ENCODE data around the gene ADAMTS2. TPM values are rescaled to one million over a fixed set of nuclear protein-coding genes. Genes with fewer than 3 reads are reported as not detected.

The ADAMTS2 gene
- total RNA-seq, 1 donor from 2014 or later = 18.8 TPM

DNA sequence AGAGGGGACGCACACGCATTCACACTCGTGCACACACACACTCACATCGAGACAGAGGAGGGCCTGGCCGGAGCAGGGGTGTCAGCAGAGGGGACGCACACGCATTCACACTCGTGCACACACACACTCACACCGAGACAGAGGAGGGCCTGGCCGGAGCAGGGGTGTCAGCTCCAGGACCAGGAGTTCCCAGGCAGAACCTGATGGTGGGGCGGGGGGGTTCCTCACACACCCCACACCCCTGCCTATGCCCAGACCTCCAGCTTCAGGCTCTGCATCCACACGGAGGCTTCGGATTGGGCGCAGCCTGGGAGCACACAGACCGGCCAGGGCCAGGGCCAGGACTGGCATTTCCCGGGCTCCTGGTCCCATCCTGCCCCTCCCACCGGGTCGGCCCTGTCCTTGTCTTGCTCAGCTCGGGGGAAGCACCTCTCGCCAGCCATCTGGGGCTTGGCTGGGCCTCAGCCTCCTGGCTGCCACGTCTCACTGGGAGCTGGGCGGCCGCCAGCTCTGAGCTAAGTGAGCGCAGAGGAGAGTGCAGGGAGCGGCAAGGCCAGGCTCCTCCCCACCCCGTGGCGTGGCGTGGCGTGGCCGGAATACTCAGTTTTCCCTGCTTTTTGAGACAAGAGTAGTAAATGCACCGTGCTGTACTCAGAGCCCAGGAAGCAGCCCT lies 31.3 kb downstream of the ADAMTS2 start:
- DNase-seq (ENCODE audit: low read depth) (peak; percentile 89), FAIRE-seq (no peak)
- no peaks in the 10 kb centered on the region for H3K27me3 ChIP-seq (ENCODE audit: insufficient read depth, low read length)
- H3K4me2 ChIP-seq (ENCODE audit: low read length) = peak overlapping the region; percentile 29
- TF ChIP-seq, protein P1, sequence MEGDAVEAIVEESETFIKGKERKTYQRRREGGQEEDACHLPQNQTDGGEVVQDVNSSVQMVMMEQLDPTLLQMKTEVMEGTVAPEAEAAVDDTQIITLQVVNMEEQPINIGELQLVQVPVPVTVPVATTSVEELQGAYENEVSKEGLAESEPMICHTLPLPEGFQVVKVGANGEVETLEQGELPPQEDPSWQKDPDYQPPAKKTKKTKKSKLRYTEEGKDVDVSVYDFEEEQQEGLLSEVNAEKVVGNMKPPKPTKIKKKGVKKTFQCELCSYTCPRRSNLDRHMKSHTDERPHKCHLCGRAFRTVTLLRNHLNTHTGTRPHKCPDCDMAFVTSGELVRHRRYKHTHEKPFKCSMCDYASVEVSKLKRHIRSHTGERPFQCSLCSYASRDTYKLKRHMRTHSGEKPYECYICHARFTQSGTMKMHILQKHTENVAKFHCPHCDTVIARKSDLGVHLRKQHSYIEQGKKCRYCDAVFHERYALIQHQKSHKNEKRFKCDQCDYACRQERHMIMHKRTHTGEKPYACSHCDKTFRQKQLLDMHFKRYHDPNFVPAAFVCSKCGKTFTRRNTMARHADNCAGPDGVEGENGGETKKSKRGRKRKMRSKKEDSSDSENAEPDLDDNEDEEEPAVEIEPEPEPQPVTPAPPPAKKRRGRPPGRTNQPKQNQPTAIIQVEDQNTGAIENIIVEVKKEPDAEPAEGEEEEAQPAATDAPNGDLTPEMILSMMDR (IDR thresholded peaks at IDR 0.05; ENCODE audit: insufficient read depth, low read depth, low read length) = no peak
- TF ChIP-seq EZH2 (IDR thresholded peaks at IDR 0.05; ENCODE audit: insufficient read depth, low read length) = no peak
- no peak overlapping the region for H3K4me3 ChIP-seq (ENCODE audit: insufficient read depth, low read depth, low read length)
- Mint-ChIP-seq H3K27me3 (ENCODE audit: low read depth, unreplicated experiment) (peaks cover 14% of the 10 kb centered on the region), H3K4me3 (ENCODE audit: unreplicated experiment) (no peak overlapping the region), H3K27ac (ENCODE audit: unreplicated experiment) (no peak overlapping the region), H3K36me3 (ENCODE audit: low read depth, unreplicated experiment) (peaks cover 6% of the 10 kb centered on the region), H3K9me3 (ENCODE audit: unreplicated experiment) (peaks cover 19% of the 10 kb centered on the region), H3K4me1 (ENCODE audit: low read depth, unreplicated experiment) (no peaks in the 10 kb centered on the region)
- H4K20me1 ChIP-seq (ENCODE audit: insufficient read depth, low read length) = no peaks in the 10 kb centered on the region
- no peaks in the 10 kb centered on the region for H3K79me2 ChIP-seq (ENCODE audit: insufficient read depth, low read length)
- no peaks in the 10 kb centered on the region for H3K4me1 ChIP-seq (ENCODE audit: insufficient read depth, low read length)
- H3K27ac ChIP-seq (ENCODE audit: low read depth, low read length) = no peak overlapping the region
- peak overlapping the region; percentile 43 for H3K9ac ChIP-seq (ENCODE audit: low read length)
- peak overlapping the region; percentile 71 for H2AFZ ChIP-seq (ENCODE audit: low read depth, low read length)
- H3K36me3 ChIP-seq (ENCODE audit: insufficient read depth, low read length) = no peaks in the 10 kb centered on the region
- no peaks in the 10 kb centered on the region for H3K9me3 ChIP-seq (ENCODE audit: insufficient read depth, low read depth, low read length)

DNA sequence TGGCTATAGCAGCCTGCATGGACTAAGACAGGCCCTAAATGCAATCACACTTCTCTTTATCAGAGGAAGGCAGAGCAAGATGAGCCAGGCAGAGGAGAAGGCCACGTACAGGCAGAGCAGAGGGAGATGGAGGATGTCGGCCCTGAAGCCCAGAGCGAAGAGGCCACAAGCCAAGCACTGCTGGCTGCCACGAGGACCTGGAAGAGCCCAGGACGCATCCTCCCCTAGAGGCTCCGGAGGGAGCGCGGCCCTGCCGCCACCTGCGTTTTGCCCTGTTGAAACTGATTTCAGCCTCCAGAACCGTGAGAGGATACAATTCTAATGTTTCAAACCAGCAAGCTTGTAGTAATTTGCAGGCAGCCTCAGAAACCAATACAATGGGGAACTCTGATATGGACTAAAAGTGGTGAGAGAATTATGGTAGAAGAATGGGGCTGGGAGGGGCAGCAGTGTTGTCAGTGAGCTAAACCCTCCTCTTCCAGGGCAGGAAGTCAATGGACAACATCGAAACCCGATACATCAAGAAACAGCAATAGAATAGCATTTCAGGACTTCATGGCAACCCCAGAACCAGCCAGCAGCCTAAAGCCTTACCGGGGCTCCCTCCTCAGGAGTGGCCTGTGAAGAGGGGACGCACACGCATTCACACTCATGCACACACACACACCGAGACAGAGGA lies 32.6 kb downstream of the ADAMTS2 start:
- no peaks in the 10 kb centered on the region for H4K20me1 ChIP-seq (ENCODE audit: insufficient read depth, low read length)
- Mint-ChIP-seq H3K4me1 (ENCODE audit: low read depth, unreplicated experiment) (no peaks in the 10 kb centered on the region), H3K27me3 (ENCODE audit: low read depth, unreplicated experiment) (peaks cover 7% of the 10 kb centered on the region), H3K9me3 (ENCODE audit: unreplicated experiment) (peaks cover 19% of the 10 kb centered on the region), H3K27ac (ENCODE audit: unreplicated experiment) (no peak overlapping the region), H3K4me3 (ENCODE audit: unreplicated experiment) (no peak overlapping the region), H3K36me3 (ENCODE audit: low read depth, unreplicated experiment) (peaks cover 6% of the 10 kb centered on the region)
- no peaks in the 10 kb centered on the region for H3K79me2 ChIP-seq (ENCODE audit: insufficient read depth, low read length)
- H3K9ac ChIP-seq (ENCODE audit: low read length) = no peak overlapping the region
- DNase-seq (ENCODE audit: low read depth) = no peak
- H3K4me1 ChIP-seq (ENCODE audit: insufficient read depth, low read length) = no peaks in the 10 kb centered on the region
- no peaks in the 10 kb centered on the region for H3K9me3 ChIP-seq (ENCODE audit: insufficient read depth, low read depth, low read length)
- H3K27ac ChIP-seq (ENCODE audit: low read depth, low read length) = no peak overlapping the region
- no peaks in the 10 kb centered on the region for H3K36me3 ChIP-seq (ENCODE audit: insufficient read depth, low read length)
- TF ChIP-seq, protein P1 (IDR thresholded peaks at IDR 0.05; ENCODE audit: insufficient read depth, low read depth, low read length) = no peak
- no peak for TF ChIP-seq EZH2 (IDR thresholded peaks at IDR 0.05; ENCODE audit: insufficient read depth, low read length)
- FAIRE-seq = no peak
- no peak overlapping the region for H3K4me2 ChIP-seq (ENCODE audit: low read length)
- no peaks in the 10 kb centered on the region for H3K27me3 ChIP-seq (ENCODE audit: insufficient read depth, low read length)
- H2AFZ ChIP-seq (ENCODE audit: low read depth, low read length) = no peak overlapping the region
- no peak overlapping the region for H3K4me3 ChIP-seq (ENCODE audit: insufficient read depth, low read depth, low read length)

DNA sequence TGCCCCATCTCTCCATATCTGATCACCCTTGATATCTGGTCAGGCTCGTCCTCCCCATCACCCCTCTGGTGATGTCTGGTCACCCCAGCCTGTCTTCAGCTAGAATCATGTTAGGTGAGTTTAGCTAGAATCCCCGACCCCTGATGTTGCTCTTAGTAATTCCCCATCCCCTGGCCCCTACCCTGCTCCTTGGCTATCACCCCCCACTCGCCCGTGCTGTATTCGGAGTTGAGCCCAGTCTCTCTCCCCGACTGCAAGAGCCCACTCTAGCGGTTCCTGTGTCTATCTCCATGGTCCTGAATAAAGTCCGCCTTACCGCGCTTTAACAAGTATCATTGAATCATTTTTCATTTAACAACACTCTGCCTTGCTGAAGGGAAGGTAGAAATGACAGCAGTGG lies 33.7 kb downstream of the ADAMTS2 start:
- no peaks in the 10 kb centered on the region for H3K9me3 ChIP-seq (ENCODE audit: insufficient read depth, low read depth, low read length)
- H3K27me3 Mint-ChIP-seq (ENCODE audit: low read depth, unreplicated experiment) = peaks cover 7% of the 10 kb centered on the region
- H3K27me3 ChIP-seq (ENCODE audit: insufficient read depth, low read length) = no peaks in the 10 kb centered on the region
- no peak overlapping the region for H3K4me3 Mint-ChIP-seq (ENCODE audit: unreplicated experiment)
- H4K20me1 ChIP-seq (ENCODE audit: insufficient read depth, low read length) = no peaks in the 10 kb centered on the region
- no peaks in the 10 kb centered on the region for H3K36me3 ChIP-seq (ENCODE audit: insufficient read depth, low read length)
- no peak overlapping the region for H3K27ac Mint-ChIP-seq (ENCODE audit: unreplicated experiment)
- no peaks in the 10 kb centered on the region for H3K4me1 Mint-ChIP-seq (ENCODE audit: low read depth, unreplicated experiment)
- TF ChIP-seq, protein P1 (IDR thresholded peaks at IDR 0.05; ENCODE audit: insufficient read depth, low read depth, low read length) = no peak
- TF ChIP-seq EZH2 (IDR thresholded peaks at IDR 0.05; ENCODE audit: insufficient read depth, low read length) = no peak
- H3K4me1 ChIP-seq (ENCODE audit: insufficient read depth, low read length) = no peaks in the 10 kb centered on the region
- no peak for FAIRE-seq
- no peak overlapping the region for H3K27ac ChIP-seq (ENCODE audit: low read depth, low read length)
- no peak overlapping the region for H3K4me3 ChIP-seq (ENCODE audit: insufficient read depth, low read depth, low read length)
- no peak for DNase-seq (ENCODE audit: low read depth)
- H3K79me2 ChIP-seq (ENCODE audit: insufficient read depth, low read length) = no peaks in the 10 kb centered on the region
- no peak overlapping the region for H2AFZ ChIP-seq (ENCODE audit: low read depth, low read length)
- H3K36me3 Mint-ChIP-seq (ENCODE audit: low read depth, unreplicated experiment) = peaks cover 6% of the 10 kb centered on the region
- H3K9ac ChIP-seq (ENCODE audit: low read length) = no peak overlapping the region
- peaks cover 20% of the 10 kb centered on the region for H3K9me3 Mint-ChIP-seq (ENCODE audit: unreplicated experiment)
- H3K4me2 ChIP-seq (ENCODE audit: low read length) = no peak overlapping the region

Measured in astrocyte (in vitro differentiated cells and primary cell).